SK-N-SH treated with all-trans-retinoic acid at 6 μM for 48 hours (cell line): ENCODE measurements around the gene WWC1.

Source experiments
- ARNTL ChIP-seq: fragments of 450-650 bp; formaldehyde crosslinking; IDR thresholded peaks from 2 replicates; pipeline ENCODE4 v1.5.0; 2020; ENCODE audit warnings: low read depth, mild to moderate bottlenecking, moderate library complexity, borderline replicate concordance
- BACH2 ChIP-seq: fragments of 250-450 bp; sonication (Bioruptor Pico); IDR thresholded peaks from 2 replicates; pipeline ENCODE4 v1.9.0; 2021; ENCODE audit warnings: mild to moderate bottlenecking, borderline replicate concordance
- CSDC2 ChIP-seq: fragments of 250-450 bp; sonication (Bioruptor Pico); IDR thresholded peaks from 2 replicates; pipeline ENCODE4 v1.5.0; 2020; ENCODE audit warnings: mild to moderate bottlenecking, moderate library complexity
- ISL1 ChIP-seq: fragments of 250-450 bp; sonication (Bioruptor Pico); IDR thresholded peaks from 2 replicates; pipeline ENCODE4 v2.1.2; 2022; ENCODE audit warnings: mild to moderate bottlenecking, moderate library complexity
- OSR1 ChIP-seq: fragments of 250-450 bp; sonication (Bioruptor Pico); IDR thresholded peaks from 2 replicates; pipeline ENCODE4 v1.8.0; 2022; ENCODE audit warnings: moderate library complexity, mild to moderate bottlenecking, inconsistent platforms
- PPARA ChIP-seq: fragments of 250-450 bp; sonication (Bioruptor Pico); IDR thresholded peaks from 2 replicates; pipeline ENCODE4 v1.5.0; 2020; ENCODE audit warnings: mild to moderate bottlenecking, borderline replicate concordance
- TOX ChIP-seq: fragments of 250-450 bp; sonication (Bioruptor Pico); IDR thresholded peaks from 2 replicates; pipeline ENCODE4 v1.8.0; 2021; ENCODE audit warnings: mild to moderate bottlenecking, moderate library complexity, borderline replicate concordance
- ZC3H10 ChIP-seq: fragments of 250-450 bp; sonication (Bioruptor Pico); IDR thresholded peaks from 2 replicates; pipeline ENCODE4 v1.5.1; 2021; ENCODE audit warnings: mild to moderate bottlenecking, moderate library complexity
- ZFP30 ChIP-seq: fragments of 450-650 bp; formaldehyde crosslinking; IDR thresholded peaks from 2 replicates; pipeline ENCODE4 v1.5.0; 2022; ENCODE audit warnings: mild to moderate bottlenecking, moderate library complexity
- TF ChIP-seq, protein P1 (sequence below): fragments of 250-450 bp; sonication (Bioruptor Pico); IDR thresholded peaks from 2 replicates; pipeline ENCODE4 v1.8.0; 2020; ENCODE audit warnings: mild to moderate bottlenecking, moderate library complexity, borderline replicate concordance
- TF ChIP-seq, protein P2 (sequence below): fragments of 250-450 bp; sonication (Bioruptor Pico); IDR thresholded peaks from 2 replicates; pipeline ENCODE4 v1.8.0; 2021; ENCODE audit warnings: low read depth, mild to moderate bottlenecking, moderate library complexity, borderline replicate concordance
- TF ChIP-seq, protein P3 (sequence below): fragments of 250-450 bp; sonication (Bioruptor Pico); IDR thresholded peaks from 2 replicates; pipeline ENCODE4 v1.5.1; 2020; ENCODE audit warnings: low read depth, mild to moderate bottlenecking, moderate library complexity
- TF ChIP-seq, protein P4 (sequence below): fragments of 250-450 bp; sonication (Bioruptor Pico); IDR thresholded peaks from 2 replicates; pipeline ENCODE4 v1.5.1; 2021; ENCODE audit warnings: mild to moderate bottlenecking, moderate library complexity
- TF ChIP-seq, protein P5 (sequence below): fragments of 250-450 bp; sonication (Bioruptor Pico); IDR thresholded peaks from 2 replicates; pipeline ENCODE4 v1.5.0; 2020; ENCODE audit warnings: mild to moderate bottlenecking, moderate library complexity

DNA sequence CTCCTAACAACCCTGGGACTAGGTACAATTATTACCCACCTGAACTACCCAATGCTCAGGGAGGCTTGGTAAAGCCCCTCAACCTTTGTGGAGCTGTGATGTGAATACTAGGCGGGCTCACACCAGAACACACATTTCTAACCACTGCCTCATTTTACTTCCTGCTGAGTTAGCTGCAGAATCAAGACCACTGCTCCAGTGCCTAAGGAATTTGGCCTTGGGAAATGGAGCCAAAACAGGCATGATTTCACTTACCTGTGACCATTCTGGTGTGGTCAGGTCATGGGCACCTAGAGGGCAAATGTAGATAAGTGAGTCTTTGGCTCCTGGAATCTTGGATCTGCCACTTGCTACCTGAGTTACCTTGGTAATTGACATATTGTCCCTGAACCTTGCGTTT is 5.2 kb downstream of the WWC1 start:
- TF ChIP-seq, protein P1, sequence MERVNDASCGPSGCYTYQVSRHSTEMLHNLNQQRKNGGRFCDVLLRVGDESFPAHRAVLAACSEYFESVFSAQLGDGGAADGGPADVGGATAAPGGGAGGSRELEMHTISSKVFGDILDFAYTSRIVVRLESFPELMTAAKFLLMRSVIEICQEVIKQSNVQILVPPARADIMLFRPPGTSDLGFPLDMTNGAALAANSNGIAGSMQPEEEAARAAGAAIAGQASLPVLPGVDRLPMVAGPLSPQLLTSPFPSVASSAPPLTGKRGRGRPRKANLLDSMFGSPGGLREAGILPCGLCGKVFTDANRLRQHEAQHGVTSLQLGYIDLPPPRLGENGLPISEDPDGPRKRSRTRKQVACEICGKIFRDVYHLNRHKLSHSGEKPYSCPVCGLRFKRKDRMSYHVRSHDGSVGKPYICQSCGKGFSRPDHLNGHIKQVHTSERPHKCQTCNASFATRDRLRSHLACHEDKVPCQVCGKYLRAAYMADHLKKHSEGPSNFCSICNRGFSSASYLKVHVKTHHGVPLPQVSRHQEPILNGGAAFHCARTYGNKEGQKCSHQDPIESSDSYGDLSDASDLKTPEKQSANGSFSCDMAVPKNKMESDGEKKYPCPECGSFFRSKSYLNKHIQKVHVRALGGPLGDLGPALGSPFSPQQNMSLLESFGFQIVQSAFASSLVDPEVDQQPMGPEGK (CRISPR knock-in tag), result no peak
- TF ChIP-seq ZFP30 (CRISPR knock-in tag) (no peak), CSDC2 (no peak), ISL1 (no peak), BACH2 (CRISPR knock-in tag) (no peak), ARNTL (no peak), PPARA (CRISPR knock-in tag) (no peak), TOX (CRISPR knock-in tag) (no peak), ZC3H10 (no peak), OSR1 (CRISPR knock-in tag) (no peak)
- TF ChIP-seq, protein P2, sequence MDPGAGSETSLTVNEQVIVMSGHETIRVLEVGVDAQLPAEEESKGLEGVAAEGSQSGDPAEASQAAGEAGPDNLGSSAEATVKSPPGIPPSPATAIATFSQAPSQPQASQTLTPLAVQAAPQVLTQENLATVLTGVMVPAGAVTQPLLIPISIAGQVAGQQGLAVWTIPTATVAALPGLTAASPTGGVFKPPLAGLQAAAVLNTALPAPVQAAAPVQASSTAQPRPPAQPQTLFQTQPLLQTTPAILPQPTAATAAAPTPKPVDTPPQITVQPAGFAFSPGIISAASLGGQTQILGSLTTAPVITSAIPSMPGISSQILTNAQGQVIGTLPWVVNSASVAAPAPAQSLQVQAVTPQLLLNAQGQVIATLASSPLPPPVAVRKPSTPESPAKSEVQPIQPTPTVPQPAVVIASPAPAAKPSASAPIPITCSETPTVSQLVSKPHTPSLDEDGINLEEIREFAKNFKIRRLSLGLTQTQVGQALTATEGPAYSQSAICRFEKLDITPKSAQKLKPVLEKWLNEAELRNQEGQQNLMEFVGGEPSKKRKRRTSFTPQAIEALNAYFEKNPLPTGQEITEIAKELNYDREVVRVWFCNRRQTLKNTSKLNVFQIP (CRISPR knock-in tag), result no peak
- TF ChIP-seq, protein P3, sequence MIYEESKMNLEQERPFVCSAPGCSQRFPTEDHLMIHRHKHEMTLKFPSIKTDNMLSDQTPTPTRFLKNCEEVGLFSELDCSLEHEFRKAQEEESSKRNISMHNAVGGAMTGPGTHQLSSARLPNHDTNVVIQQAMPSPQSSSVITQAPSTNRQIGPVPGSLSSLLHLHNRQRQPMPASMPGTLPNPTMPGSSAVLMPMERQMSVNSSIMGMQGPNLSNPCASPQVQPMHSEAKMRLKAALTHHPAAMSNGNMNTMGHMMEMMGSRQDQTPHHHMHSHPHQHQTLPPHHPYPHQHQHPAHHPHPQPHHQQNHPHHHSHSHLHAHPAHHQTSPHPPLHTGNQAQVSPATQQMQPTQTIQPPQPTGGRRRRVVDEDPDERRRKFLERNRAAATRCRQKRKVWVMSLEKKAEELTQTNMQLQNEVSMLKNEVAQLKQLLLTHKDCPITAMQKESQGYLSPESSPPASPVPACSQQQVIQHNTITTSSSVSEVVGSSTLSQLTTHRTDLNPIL, result no peak
- TF ChIP-seq, protein P4, sequence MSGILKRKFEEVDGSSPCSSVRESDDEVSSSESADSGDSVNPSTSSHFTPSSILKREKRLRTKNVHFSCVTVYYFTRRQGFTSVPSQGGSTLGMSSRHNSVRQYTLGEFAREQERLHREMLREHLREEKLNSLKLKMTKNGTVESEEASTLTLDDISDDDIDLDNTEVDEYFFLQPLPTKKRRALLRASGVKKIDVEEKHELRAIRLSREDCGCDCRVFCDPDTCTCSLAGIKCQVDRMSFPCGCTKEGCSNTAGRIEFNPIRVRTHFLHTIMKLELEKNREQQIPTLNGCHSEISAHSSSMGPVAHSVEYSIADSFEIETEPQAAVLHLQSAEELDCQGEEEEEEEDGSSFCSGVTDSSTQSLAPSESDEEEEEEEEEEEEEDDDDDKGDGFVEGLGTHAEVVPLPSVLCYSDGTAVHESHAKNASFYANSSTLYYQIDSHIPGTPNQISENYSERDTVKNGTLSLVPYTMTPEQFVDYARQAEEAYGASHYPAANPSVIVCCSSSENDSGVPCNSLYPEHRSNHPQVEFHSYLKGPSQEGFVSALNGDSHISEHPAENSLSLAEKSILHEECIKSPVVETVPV (CRISPR knock-in tag), result no peak
- TF ChIP-seq, protein P5, sequence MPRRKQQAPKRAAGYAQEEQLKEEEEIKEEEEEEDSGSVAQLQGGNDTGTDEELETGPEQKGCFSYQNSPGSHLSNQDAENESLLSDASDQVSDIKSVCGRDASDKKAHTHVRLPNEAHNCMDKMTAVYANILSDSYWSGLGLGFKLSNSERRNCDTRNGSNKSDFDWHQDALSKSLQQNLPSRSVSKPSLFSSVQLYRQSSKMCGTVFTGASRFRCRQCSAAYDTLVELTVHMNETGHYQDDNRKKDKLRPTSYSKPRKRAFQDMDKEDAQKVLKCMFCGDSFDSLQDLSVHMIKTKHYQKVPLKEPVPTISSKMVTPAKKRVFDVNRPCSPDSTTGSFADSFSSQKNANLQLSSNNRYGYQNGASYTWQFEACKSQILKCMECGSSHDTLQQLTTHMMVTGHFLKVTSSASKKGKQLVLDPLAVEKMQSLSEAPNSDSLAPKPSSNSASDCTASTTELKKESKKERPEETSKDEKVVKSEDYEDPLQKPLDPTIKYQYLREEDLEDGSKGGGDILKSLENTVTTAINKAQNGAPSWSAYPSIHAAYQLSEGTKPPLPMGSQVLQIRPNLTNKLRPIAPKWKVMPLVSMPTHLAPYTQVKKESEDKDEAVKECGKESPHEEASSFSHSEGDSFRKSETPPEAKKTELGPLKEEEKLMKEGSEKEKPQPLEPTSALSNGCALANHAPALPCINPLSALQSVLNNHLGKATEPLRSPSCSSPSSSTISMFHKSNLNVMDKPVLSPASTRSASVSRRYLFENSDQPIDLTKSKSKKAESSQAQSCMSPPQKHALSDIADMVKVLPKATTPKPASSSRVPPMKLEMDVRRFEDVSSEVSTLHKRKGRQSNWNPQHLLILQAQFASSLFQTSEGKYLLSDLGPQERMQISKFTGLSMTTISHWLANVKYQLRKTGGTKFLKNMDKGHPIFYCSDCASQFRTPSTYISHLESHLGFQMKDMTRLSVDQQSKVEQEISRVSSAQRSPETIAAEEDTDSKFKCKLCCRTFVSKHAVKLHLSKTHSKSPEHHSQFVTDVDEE (CRISPR knock-in tag), result no peak
